IMR-90 (cell line): ENCODE results near the gene SRP9. TPM values are rescaled to one million over a fixed set of nuclear protein-coding genes. Genes with fewer than 3 reads are reported as not detected.
A peak's percentile ranks its signal among the peaks of the same experiment; 100 is the strongest.

Source experiments
- ATAC-seq: fragments of 200-7000 bp; cut with Tn5 transposase; 2 replicates; pipeline ENCODE4 v1.9.1; 2020; ENCODE audit warnings: low read depth, mild to moderate bottlenecking, moderate library complexity
- BruUV-seq: library from RNA; stranded (reverse); fragments of 400-500 nt; replicated peaks from 2 replicates; lab custom pipeline; 2021; lab: Mats Ljungman, UMichigan
- CTCF ChIA-PET: fragments of 300-600 bp; formaldehyde crosslinking; extraction: SDS; loops from one replicate; lab custom pipeline; 2021; ENCODE audit warnings: antibody characterized with exemption; lab: Yijun Ruan, JAX
- POLR2A ChIA-PET: fragments of 300-600 bp; sonication (Branson Sonifier 250); formaldehyde crosslinking; loops from one replicate; lab custom pipeline; 2022; ENCODE audit warnings: antibody characterized with exemption; ENCODE audit not compliant: unreplicated experiment; lab: Charles Lee
- DNase-seq: peaks from one replicate; pipeline ENCODE4 v3.0.0; 2013
- H2AFZ ChIP-seq: replicated peaks from 2 replicates; pipeline ENCODE3; 2013; ENCODE audit warnings: low read length, mild to moderate bottlenecking; ENCODE audit not compliant: poor library complexity
- H2AK5ac ChIP-seq: 2 replicates; pipeline ENCODE4 v1.6.1; 2013; ENCODE audit warnings: low read depth, low read length, inconsistent platforms
- H2AK9ac ChIP-seq: replicated peaks from 2 replicates; pipeline ENCODE3; 2013; ENCODE audit warnings: mild to moderate bottlenecking, low read depth, low read length, moderate library complexity; ENCODE audit not compliant: poor library complexity
- H2BK120ac ChIP-seq: 2 replicates; pipeline ENCODE4 v1.6.1; 2013; ENCODE audit warnings: low read depth, low read length, inconsistent platforms
- H2BK15ac ChIP-seq: 3 replicates; pipeline ENCODE4 v1.6.1; 2013; ENCODE audit warnings: low read depth, low read length, inconsistent platforms
- H2BK20ac ChIP-seq: 2 replicates; pipeline ENCODE4 v1.6.1; 2013; ENCODE audit warnings: low read depth, mild to moderate bottlenecking, inconsistent platforms, low read length, moderate library complexity
- H2BK5ac ChIP-seq: 2 replicates; pipeline ENCODE4 v1.6.1; 2013; ENCODE audit warnings: mild to moderate bottlenecking, low read depth, low read length, inconsistent platforms; ENCODE audit not compliant: poor library complexity, severe bottlenecking
- H3K14ac ChIP-seq: replicated peaks from 2 replicates; pipeline ENCODE4 v1.6.1; 2013; ENCODE audit warnings: low read depth, low read length, inconsistent platforms
- H3K18ac ChIP-seq: 2 replicates; pipeline ENCODE4 v1.6.1; 2013; ENCODE audit warnings: low read depth, low read length, control low read depth
- H3K23ac ChIP-seq: 2 replicates; pipeline ENCODE4 v1.6.1; 2013; ENCODE audit warnings: low read depth, low read length, inconsistent platforms
- H3K27ac ChIP-seq: 2 replicates; pipeline ENCODE4 v1.5.1; 2013; ENCODE audit warnings: mild to moderate bottlenecking, control low read depth, low read length; ENCODE audit not compliant: insufficient read depth
- H3K27me3 ChIP-seq: 2 replicates; pipeline ENCODE4 v1.6.1; 2013; ENCODE audit warnings: low read length; ENCODE audit not compliant: control insufficient read depth, insufficient read depth
- H3K36me3 ChIP-seq: 2 replicates; pipeline ENCODE4 v1.6.1; 2013; ENCODE audit warnings: low read length, mixed read lengths; ENCODE audit not compliant: control insufficient read depth, insufficient read depth
- H3K4ac ChIP-seq: 2 replicates; pipeline ENCODE4 v1.6.1; 2013; ENCODE audit warnings: low read depth, low read length, inconsistent platforms
- H3K4me1 ChIP-seq: 2 replicates; pipeline ENCODE4 v1.6.1; 2013; ENCODE audit warnings: low read length, mixed read lengths; ENCODE audit not compliant: control insufficient read depth, insufficient read depth
- H3K4me2 ChIP-seq: 2 replicates; pipeline ENCODE4 v1.6.1; 2013; ENCODE audit warnings: low read depth, mild to moderate bottlenecking, control low read depth, low read length, moderate library complexity
- H3K4me3 ChIP-seq: 2 replicates; pipeline ENCODE4 v1.5.1; 2013; ENCODE audit warnings: low read depth, mild to moderate bottlenecking, control low read depth, low read length, moderate library complexity; ENCODE audit not compliant: insufficient read depth
- H3K56ac ChIP-seq: 2 replicates; pipeline ENCODE4 v1.6.1; 2013; ENCODE audit warnings: low read length, inconsistent platforms; ENCODE audit not compliant: insufficient read depth; ENCODE audit errors: extremely low read depth
- H3K79me1 ChIP-seq, 2 experiments: 2 replicates each; pipeline ENCODE4 v1.6.1; 2013; ENCODE audit warnings: low read length in 2 of 2, inconsistent platforms in 1 of 2, low read depth in 1 of 2
- H3K9ac ChIP-seq: 2 replicates; pipeline ENCODE4 v1.6.1; 2013; ENCODE audit warnings: low read depth, low read length, control low read depth
- H3K9me1 ChIP-seq: 2 replicates; pipeline ENCODE4 v1.6.1; 2013; ENCODE audit warnings: low read length, inconsistent platforms; ENCODE audit not compliant: insufficient read depth
- H3K9me3 ChIP-seq: 2 replicates; pipeline ENCODE4 v1.6.1; 2013; ENCODE audit warnings: low read length; ENCODE audit not compliant: control insufficient read depth, insufficient read depth
- H4K20me1 ChIP-seq: 2 replicates; pipeline ENCODE4 v1.6.1; 2013; ENCODE audit warnings: low read length, inconsistent platforms; ENCODE audit not compliant: insufficient read depth
- H4K5ac ChIP-seq: 2 replicates; pipeline ENCODE4 v1.6.1; 2013; ENCODE audit warnings: mild to moderate bottlenecking, low read depth, low read length, control low read depth
- H4K8ac ChIP-seq, 2 experiments: 2 replicates each; pipeline ENCODE4 v1.6.1; 2013; ENCODE audit warnings: low read depth in 2 of 2, low read length in 2 of 2, control low read depth in 1 of 2, inconsistent platforms in 1 of 2
- H4K91ac ChIP-seq: 2 replicates; pipeline ENCODE4 v1.6.1; 2013; ENCODE audit warnings: low read depth, low read length, inconsistent platforms; ENCODE audit not compliant: insufficient read depth
- BHLHE40 ChIP-seq: fragments of 150-350 bp; IDR thresholded peaks from 2 replicates; pipeline ENCODE4 v1.6.1; 2016; ENCODE audit warnings: mild to moderate bottlenecking, low read depth, low read length
- CEBPB ChIP-seq: IDR thresholded peaks from 2 replicates; pipeline ENCODE4 v1.6.1; 2012; ENCODE audit warnings: low read depth, low read length, improper control_type of control experiment
- CHD1 ChIP-seq: IDR thresholded peaks from 2 replicates; pipeline ENCODE4 v1.6.1; 2012; ENCODE audit warnings: low read depth, low read length, improper control_type of control experiment
- CTCF ChIP-seq: conservative IDR thresholded peaks from 2 replicates; pipeline ENCODE4 v1.5.1; 2012; ENCODE audit warnings: mild to moderate bottlenecking, low read depth, low read length, improper control_type of control experiment
- ELK1 ChIP-seq: fragments of 150-350 bp; IDR thresholded peaks from 2 replicates; pipeline ENCODE4 v1.6.1; 2016; ENCODE audit warnings: low read depth, mild to moderate bottlenecking, low read length, moderate library complexity, borderline replicate concordance
- FOS ChIP-seq: fragments of 150-350 bp; IDR thresholded peaks from 2 replicates; pipeline ENCODE4 v1.6.1; 2016; ENCODE audit warnings: low read depth, low read length
- MAFK ChIP-seq: IDR thresholded peaks from 2 replicates; pipeline ENCODE4 v1.6.1; 2012; ENCODE audit warnings: low read depth, low read length, improper control_type of control experiment
- MAZ ChIP-seq: IDR thresholded peaks from 2 replicates; pipeline ENCODE4 v1.6.1; 2012; ENCODE audit warnings: low read depth, mild to moderate bottlenecking, low read length, improper control_type of control experiment, moderate library complexity, borderline replicate concordance
- MXI1 ChIP-seq: IDR thresholded peaks from 2 replicates; pipeline ENCODE4 v1.6.1; 2012; ENCODE audit warnings: low read depth, mild to moderate bottlenecking, low read length, moderate library complexity, borderline replicate concordance
- NFE2L2 ChIP-seq: fragments of 150-350 bp; IDR thresholded peaks from 2 replicates; pipeline ENCODE4 v1.6.1; 2016; ENCODE audit warnings: low read depth, mild to moderate bottlenecking, low read length
- POLR2A ChIP-seq: IDR thresholded peaks from 2 replicates; pipeline ENCODE4 v1.6.1; 2012; ENCODE audit warnings: mild to moderate bottlenecking, low read depth, low read length
- RAD21 ChIP-seq: IDR thresholded peaks from 2 replicates; pipeline ENCODE4 v1.6.1; 2012; ENCODE audit warnings: low read length, improper control_type of control experiment
- RCOR1 ChIP-seq: IDR thresholded peaks from 2 replicates; pipeline ENCODE4 v1.6.1; 2012; ENCODE audit warnings: mild to moderate bottlenecking, low read length, improper control_type of control experiment; ENCODE audit not compliant: insufficient replicate concordance
- RFX5 ChIP-seq: IDR thresholded peaks from 2 replicates; pipeline ENCODE4 v1.8.0; 2012; ENCODE audit warnings: low read depth, mild to moderate bottlenecking, low read length, moderate library complexity
- SMC3 ChIP-seq: fragments of 150-350 bp; IDR thresholded peaks from 2 replicates; pipeline ENCODE4 v1.6.1; 2016; ENCODE audit warnings: low read depth, mild to moderate bottlenecking, antibody characterized with exemption, low read length, moderate library complexity
- USF2 ChIP-seq: fragments of 150-350 bp; IDR thresholded peaks from 2 replicates; pipeline ENCODE4 v1.6.1; 2017; ENCODE audit warnings: mild to moderate bottlenecking, antibody characterized with exemption, low read length, low read depth
- WGBS, 2 experiments: methylation state at CpG; one replicate each; pipeline versions ENCODE4 v1.1.5 to v1.1.7; 2013; ENCODE audit warnings: missing lambda C conversion rate in 2 of 2; ENCODE audit not compliant: insufficient read length in 1 of 2; ENCODE audit errors: extremely low coverage in 2 of 2; 5-methylcytosine and 5-hydroxymethylcytosine counted together
- dilution Hi-C: fragments of 300-500 bp; cut with HindIII; formaldehyde crosslinking; loops from one replicate; pipeline ENCODE4 v1.14.3; 2018; ENCODE audit warnings: low sequenced_read_pairs; ENCODE audit not compliant: unreplicated experiment
- in situ Hi-C: fragments of 300-500 bp; cut with MboI; formaldehyde crosslinking; loops from 3 replicates; pipeline ENCODE4 v1.14.3; 2019; ENCODE audit warnings: low sequenced_read_pairs, inconsistent platforms, mixed read lengths
- intact Hi-C: fragments of 100-400 bp; cut with micrococcal nuclease; formaldehyde crosslinking; loops from 2 replicates; pipeline ENCODE4 v1.10.0; 2022
- polyA plus RNA-seq, 3 experiments: library from polyadenylated mRNA; depleted of rRNA; stranded (reverse); fragments of >200 nt; gene quantifications; 2 replicates each; pipeline ENCODE4 v1.2.3, GENCODE V29; 2012; ENCODE audit warnings: low replicate concordance in 1 of 3
- total RNA-seq: library from RNA; depleted of rRNA; stranded (reverse); fragments of >200 nt; gene quantifications from 2 replicates; pipeline ENCODE4 v1.2.3, GENCODE V29; 2012

SRP9 gene
- total and polyA plus RNA-seq, 2 of the 4 experiments (the other 2 are of a cell fraction) = 230 to 295 TPM

- H4K5ac ChIP-seq = no peak overlapping the region
- no peaks in the 10 kb centered on the region; the same call in none of the 2 replicates for H3K4me1 ChIP-seq
- CTCF ChIA-PET = interaction anchor here (0.6 kb wide), 1 partner anchor 157 kb away, joined by 4 read pairs; no protein-coding TSS in a partner anchor
- ATAC-seq (no peak), DNase-seq (no peak)
- H4K20me1 ChIP-seq = no peaks in the 10 kb centered on the region
- in situ Hi-C loops = no loop called here
- no TSS peak for BruUV-seq
- H2BK15ac ChIP-seq = no peak overlapping the region; the same call in 2 of the 3 replicates
- H3K9ac ChIP-seq = no peak overlapping the region
- no peak overlapping the region for H3K4me2 ChIP-seq
- H3K18ac ChIP-seq = no peak overlapping the region
- H4K91ac ChIP-seq = no peak overlapping the region
- no peak overlapping the region for H2AFZ ChIP-seq
- H4K8ac ChIP-seq = no peak overlapping the region
- no peaks in the 10 kb centered on the region for H3K36me3 ChIP-seq
- no peak overlapping the region for H3K4ac ChIP-seq
- no peak overlapping the region for H3K4me3 ChIP-seq
- no peaks in the 10 kb centered on the region for H3K9me3 ChIP-seq
- H3K56ac ChIP-seq = no peak overlapping the region
- no peaks in the 10 kb centered on the region for H3K79me1 ChIP-seq
- TF ChIP-seq SMC3 (no peak), FOS (no peak), RFX5 (no peak), MAFK (no peak), CEBPB (no peak), MAZ (no peak), BHLHE40 (no peak), MXI1 (no peak), USF2 (no peak), POLR2A (no peak), CTCF (no peak), ELK1 (no peak), RAD21 (no peak), NFE2L2 (no peak), CHD1 (no peak), RCOR1 (no peak)
- H2BK20ac ChIP-seq = no peak overlapping the region
- H2BK5ac ChIP-seq = no peak overlapping the region
- H2BK120ac ChIP-seq = no peak overlapping the region
- no peak overlapping the region for H2AK9ac ChIP-seq
- intact Hi-C loops = no loop called here
- dilution Hi-C loops = no loop called here
- 0 out of 2 replicates have a peak overlapping the region, but pooled peaks have one; percentile 5 for H2AK5ac ChIP-seq
- POLR2A ChIA-PET = no interaction called here
- no peak overlapping the region for H3K14ac ChIP-seq
- 0 out of 2 replicates have a peak, but pooled peaks cover 2% of the 10 kb centered on the region for H3K27me3 ChIP-seq
- WGBS, 2 experiments = no CpG with 5 or more reads among the region's 3 CpGs
- no peak overlapping the region for H3K27ac ChIP-seq
- H3K23ac ChIP-seq = no peak overlapping the region
- no peaks in the 10 kb centered on the region for H3K9me1 ChIP-seq
These were observed 27.9 kb upstream of the SRP9 start for GRCh38 chr1:225749706-225750105.
